HCT116 (cell line): ENCODE data around the gene BMP7. TPM values are rescaled to one million over a fixed set of nuclear protein-coding genes. Genes with fewer than 3 reads are reported as not detected.

Experiments used
- ATAC-seq: fragments of 200-7000 bp; cut with Tn5 transposase; 2 replicates; pipeline ENCODE4 v1.9.1; 2020; ENCODE audit warnings: mild to moderate bottlenecking, moderate library complexity
- BruUV-seq: library from RNA; stranded (reverse); fragments of 400-500 nt; replicated peaks from 2 replicates; lab custom pipeline; 2021; lab: Mats Ljungman, UMichigan
- CTCF ChIA-PET: fragments of 300-600 bp; sonication (Branson Sonifier 250); formaldehyde crosslinking; loops from one replicate; lab custom pipeline; 2021; ENCODE audit warnings: antibody characterized with exemption; lab: Charles Lee
- POLR2A ChIA-PET: fragments of 300-600, 350-600 bp; sonication (Branson Sonifier 250); formaldehyde crosslinking; loops from one replicate; lab custom pipeline; 2021; ENCODE audit warnings: antibody characterized with exemption; lab: Charles Lee
- RAD21 ChIA-PET, 2 experiments: fragments of 300-600 bp; sonication (Branson Sonifier 250); formaldehyde crosslinking; loops; one replicate each; lab custom pipeline; 2023; ENCODE audit warnings: low total read pairs in 2 of 2; ENCODE audit not compliant: uncharacterized antibody in 2 of 2, unreplicated experiment in 2 of 2, low non-redundant PET in 1 of 2; lab: Charles Lee
- DNase-seq: peaks from one replicate; pipeline ENCODE4 v3.0.0-alpha.2; 2010; ENCODE audit warnings: low read depth, low spot score
- H2AFZ ChIP-seq: fragments of 200-600 bp; shearing (Covaris generic), sonication (generic); 2 replicates; pipeline ENCODE4 v1.6.1; 2017; ENCODE audit warnings: low read depth, mixed run types, mixed read lengths, antibody characterized with exemption, low read length; ENCODE audit not compliant: poor library complexity, severe bottlenecking
- H3K27ac ChIP-seq: 2 replicates; pipeline ENCODE4 v1.5.1; 2012; ENCODE audit warnings: low read depth, low read length
- H3K27me3 ChIP-seq: fragments of 200-600 bp; sonication (generic); 2 replicates; pipeline ENCODE4 v1.6.1; 2016; ENCODE audit warnings: mixed run types, low read length, mixed read lengths; ENCODE audit not compliant: insufficient read depth
- H3K36me3 ChIP-seq, 2 experiments: fragments of 200-500 bp in 1 of 2; fragments of 200-600 bp in 1 of 2; sonication (Bioruptor generic) in 1 of 2; sonication (generic) in 1 of 2; 2 replicates each; pipeline versions ENCODE4 v1.5.1 to v1.6.1; 2014 to 2016; ENCODE audit warnings: low read length in 2 of 2, inconsistent platforms in 1 of 2, mixed read lengths in 1 of 2, mixed run types in 1 of 2; ENCODE audit not compliant: insufficient read depth in 2 of 2, control insufficient read depth in 1 of 2
- H3K4me1 ChIP-seq, 2 experiments: fragments of 200-600 bp in 1 of 2; sonication (generic) in 1 of 2; 2 replicates each; pipeline versions ENCODE4 v1.5.1 to v1.6.1; 2012 to 2017; ENCODE audit warnings: low read length in 2 of 2, inconsistent platforms in 1 of 2, mild to moderate bottlenecking in 1 of 2, mixed read lengths in 1 of 2, mixed run types in 1 of 2, moderate library complexity in 1 of 2; ENCODE audit not compliant: insufficient read depth in 2 of 2, control insufficient read depth in 1 of 2
- H3K4me2 ChIP-seq: fragments of 200-600 bp; sonication (generic); 2 replicates; pipeline ENCODE4 v1.6.1; 2017; ENCODE audit warnings: mixed run types, low read length, mixed read lengths
- H3K4me3 ChIP-seq, 2 experiments: fragments of 200-600 bp in 1 of 2; sonication (generic) in 1 of 2; replicated peaks in 1 of 2; 2 replicates each; pipeline ENCODE4 v1.5.1; 2011 to 2016; ENCODE audit warnings: low read length in 2 of 2, control low read depth in 1 of 2, low read depth in 1 of 2, mild to moderate bottlenecking in 1 of 2, mixed read lengths in 1 of 2, mixed run types in 1 of 2
- H3K79me2 ChIP-seq: fragments of 200-600 bp; sonication (generic); 2 replicates; pipeline ENCODE4 v1.6.1; 2017; ENCODE audit warnings: mild to moderate bottlenecking, mixed run types, low read length, moderate library complexity, mixed read lengths; ENCODE audit not compliant: insufficient read depth
- H3K9ac ChIP-seq: fragments of 200-600 bp; sonication (generic); 2 replicates; pipeline ENCODE4 v1.6.1; 2016; ENCODE audit warnings: low read length, mixed read lengths
- H3K9me2 ChIP-seq: fragments of 200-600 bp; sonication (generic), shearing (Covaris generic); 2 replicates; pipeline ENCODE4 v1.6.1; 2017; ENCODE audit warnings: mixed run types, mild to moderate bottlenecking, moderate library complexity; ENCODE audit not compliant: insufficient read depth
- H3K9me3 ChIP-seq, 2 experiments: fragments of 200-500 bp in 1 of 2; fragments of 200-600 bp in 1 of 2; sonication (Bioruptor generic) in 1 of 2; sonication (generic) in 1 of 2; 2 replicates each; pipeline ENCODE4 v1.6.1; 2014 to 2017; ENCODE audit warnings: low read length in 2 of 2, mixed read lengths in 2 of 2, inconsistent platforms in 1 of 2, low read depth in 1 of 2, mild to moderate bottlenecking in 1 of 2, mixed run types in 1 of 2, moderate library complexity in 1 of 2; ENCODE audit not compliant: control insufficient read depth in 1 of 2, insufficient read depth in 1 of 2
- H4K20me1 ChIP-seq: fragments of 200-600 bp; sonication (generic), shearing (Covaris generic); 2 replicates; pipeline ENCODE4 v1.6.1; 2017; ENCODE audit warnings: mixed run types, mild to moderate bottlenecking, moderate library complexity; ENCODE audit not compliant: insufficient read depth
- ATF3 ChIP-seq: IDR thresholded peaks from 2 replicates; pipeline ENCODE4 v1.6.1; 2012
- CEBPB ChIP-seq: IDR thresholded peaks from 2 replicates; pipeline ENCODE4 v1.6.1; 2012; ENCODE audit warnings: low read depth
- ELF1 ChIP-seq: IDR thresholded peaks from 2 replicates; pipeline ENCODE4 v1.6.1; 2012; ENCODE audit warnings: low read depth, borderline replicate concordance
- EZH2phosphoT487 ChIP-seq: fragments of 200-600 bp; IDR thresholded peaks from 2 replicates; pipeline ENCODE4 v1.6.1; 2018; ENCODE audit warnings: antibody characterized with exemption, borderline replicate concordance
- FOSL1 ChIP-seq: IDR thresholded peaks from 2 replicates; pipeline ENCODE4 v1.6.1; 2012; ENCODE audit warnings: low read depth
- JUND ChIP-seq: IDR thresholded peaks from 2 replicates; pipeline ENCODE4 v1.6.1; 2012
- POLR2AphosphoS5 ChIP-seq: IDR thresholded peaks from 2 replicates; pipeline ENCODE4 v1.6.1; 2011; ENCODE audit warnings: mild to moderate bottlenecking, low read depth, low read length, moderate library complexity
- SIN3A ChIP-seq: IDR thresholded peaks from 2 replicates; pipeline ENCODE4 v1.6.1; 2012; ENCODE audit warnings: low read depth
- TCF7L2 ChIP-seq: IDR thresholded peaks from 2 replicates; pipeline ENCODE4 v1.7.0; 2011; ENCODE audit warnings: borderline replicate concordance, inconsistent platforms; ENCODE audit not compliant: insufficient read depth, insufficient read length; ENCODE audit errors: extremely low read depth
- ZFX ChIP-seq: fragments of 450-650 bp; IDR thresholded peaks from 2 replicates; pipeline ENCODE4 v1.6.1; 2017
- intact Hi-C: fragments of 100-400 bp; cut with micrococcal nuclease; formaldehyde crosslinking; loops from 2 replicates; pipeline ENCODE4 v1.10.0; 2022
- total RNA-seq: library from RNA; stranded (reverse); gene quantifications from one replicate; pipeline ENCODE4 v1.2.1, GENCODE V29; 2021; ENCODE audit not compliant: unreplicated experiment
- TF ChIP-seq, protein P1 (sequence below), 3 experiments: fragments of 200-600 bp in 1 of 3; sonication (generic) in 1 of 3; IDR thresholded peaks in 2 of 3; conservative IDR thresholded peaks in 1 of 3; 2 replicates each; pipeline ENCODE4 v1.5.1; 2012 to 2017; ENCODE audit warnings: low read depth in 2 of 3, low read length in 2 of 3, antibody characterized with exemption in 1 of 3, borderline replicate concordance in 1 of 3, control low read depth in 1 of 3, mild to moderate bottlenecking in 1 of 3, mixed read lengths in 1 of 3, mixed run types in 1 of 3, moderate library complexity in 1 of 3; ENCODE audit not compliant: insufficient read depth in 1 of 3

BMP7 gene
- total RNA-seq, 1 experiment from 2014 or later = 7.0 TPM

- CTCF ChIA-PET = no interaction called here
- no peaks in the 10 kb centered on the region for H3K9me2 ChIP-seq
- POLR2A ChIA-PET = no interaction called here
- ATAC-seq (no peak), DNase-seq (no peak)
- RAD21 ChIA-PET = no interaction called here
- no TSS peak for BruUV-seq
- H2AFZ ChIP-seq = no peak overlapping the region
- H3K79me2 ChIP-seq = no peaks in the 10 kb centered on the region
- H3K27ac ChIP-seq = no peak overlapping the region
- no peaks in the 10 kb centered on the region for H3K4me1 ChIP-seq
- H3K27me3 ChIP-seq = no peaks in the 10 kb centered on the region
- no peaks in the 10 kb centered on the region for H3K9me3 ChIP-seq
- no peak overlapping the region for H3K9ac ChIP-seq
- intact Hi-C loops = no loop called here
- H3K4me3 ChIP-seq = no peak overlapping the region
- H4K20me1 ChIP-seq = no peaks in the 10 kb centered on the region
- no peaks in the 10 kb centered on the region for H3K36me3 ChIP-seq
- TF ChIP-seq EZH2phosphoT487 (no peak), TCF7L2 (no peak), CEBPB (no peak), ZFX (no peak), ELF1 (no peak), SIN3A (no peak), JUND (no peak), ATF3 (no peak), POLR2AphosphoS5 (no peak), FOSL1 (no peak)
- TF ChIP-seq, protein P1, sequence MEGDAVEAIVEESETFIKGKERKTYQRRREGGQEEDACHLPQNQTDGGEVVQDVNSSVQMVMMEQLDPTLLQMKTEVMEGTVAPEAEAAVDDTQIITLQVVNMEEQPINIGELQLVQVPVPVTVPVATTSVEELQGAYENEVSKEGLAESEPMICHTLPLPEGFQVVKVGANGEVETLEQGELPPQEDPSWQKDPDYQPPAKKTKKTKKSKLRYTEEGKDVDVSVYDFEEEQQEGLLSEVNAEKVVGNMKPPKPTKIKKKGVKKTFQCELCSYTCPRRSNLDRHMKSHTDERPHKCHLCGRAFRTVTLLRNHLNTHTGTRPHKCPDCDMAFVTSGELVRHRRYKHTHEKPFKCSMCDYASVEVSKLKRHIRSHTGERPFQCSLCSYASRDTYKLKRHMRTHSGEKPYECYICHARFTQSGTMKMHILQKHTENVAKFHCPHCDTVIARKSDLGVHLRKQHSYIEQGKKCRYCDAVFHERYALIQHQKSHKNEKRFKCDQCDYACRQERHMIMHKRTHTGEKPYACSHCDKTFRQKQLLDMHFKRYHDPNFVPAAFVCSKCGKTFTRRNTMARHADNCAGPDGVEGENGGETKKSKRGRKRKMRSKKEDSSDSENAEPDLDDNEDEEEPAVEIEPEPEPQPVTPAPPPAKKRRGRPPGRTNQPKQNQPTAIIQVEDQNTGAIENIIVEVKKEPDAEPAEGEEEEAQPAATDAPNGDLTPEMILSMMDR (IDR thresholded peaks at IDR 0.05 in 2 of 3, conservative IDR thresholded peaks at IDR 0.05 in 1 of 3; ENCODE audit: borderline replicate concordance in 1 of 3, insufficient read depth in 1 of 3, low read depth in 2 of 3, low read length in 2 of 3) = no peak
- TF ChIP-seq, all 23 proteins: peak for 0
- no peak overlapping the region for H3K4me2 ChIP-seq
Measured at GRCh38 chr20:57298457-57298856, 32.0 kb upstream of the BMP7 start.
